Keratinocyte (primary cell): ENCODE results near the gene TAS2R30. TPM values are rescaled to one million over a fixed set of nuclear protein-coding genes. Genes with fewer than 3 reads are reported as not detected.

Source experiments
- DNase-seq: peaks from one replicate; pipeline ENCODE4 v3.0.0-alpha.2; 2011; ENCODE audit warnings: low read depth, missing footprints, low spot score
- FAIRE-seq: peaks from 2 replicates; lab custom pipeline; 2011; peaks lifted over from hg19 to GRCh38; lab: Jason Lieb, UNC
- H2AFZ ChIP-seq: 2 replicates; pipeline ENCODE4 v1.6.0; 2012; ENCODE audit warnings: low read length, control low read depth, inconsistent platforms; ENCODE audit not compliant: control insufficient read depth
- H3K27ac ChIP-seq: 2 replicates; pipeline ENCODE4 v1.5.1; 2011; ENCODE audit warnings: low read length; ENCODE audit not compliant: control insufficient read depth, insufficient read depth
- H3K27me3 ChIP-seq: 3 replicates; pipeline ENCODE4 v1.6.0; 2011; ENCODE audit warnings: low read length; ENCODE audit not compliant: control insufficient read depth, insufficient read depth; ENCODE audit errors: extremely low read depth
- H3K36me3 ChIP-seq, 2 experiments: 2 replicates in 1 of 2; 3 replicates in 1 of 2; pipeline ENCODE4 v1.5.1; 2011; ENCODE audit warnings: low read length in 2 of 2, mild to moderate bottlenecking in 1 of 2; ENCODE audit not compliant: control insufficient read depth in 2 of 2, insufficient read depth in 2 of 2; ENCODE audit errors: extremely low read depth in 1 of 2
- H3K4me1 ChIP-seq: 3 replicates; pipeline ENCODE4 v1.5.1; 2011; ENCODE audit warnings: low read length; ENCODE audit not compliant: control insufficient read depth, insufficient read depth; ENCODE audit errors: extremely low read depth
- H3K4me2 ChIP-seq: 3 replicates; pipeline ENCODE4 v1.6.0; 2011; ENCODE audit warnings: low read depth, low read length; ENCODE audit not compliant: control insufficient read depth, insufficient read depth; ENCODE audit errors: extremely low read depth
- H3K4me3 ChIP-seq, 3 experiments: fragments of 200-600 bp in 1 of 3; sonication (generic) in 1 of 3; 2 replicates in 2 of 3; 3 replicates in 1 of 3; pipeline ENCODE4 v1.5.1; 2011 to 2016; ENCODE audit warnings: low read length in 3 of 3, mild to moderate bottlenecking in 3 of 3, control low read depth in 2 of 3, inconsistent platforms in 1 of 3, low read depth in 1 of 3, mixed read lengths in 1 of 3, mixed run types in 1 of 3, moderate library complexity in 1 of 3; ENCODE audit not compliant: control insufficient read depth in 2 of 3, insufficient read depth in 2 of 3; ENCODE audit errors: extremely low read depth in 1 of 3
- H3K79me2 ChIP-seq: 2 replicates; pipeline ENCODE4 v1.6.0; 2012; ENCODE audit warnings: low read length; ENCODE audit not compliant: control insufficient read depth, insufficient read depth
- H3K9ac ChIP-seq: 3 replicates; pipeline ENCODE4 v1.6.0; 2011; ENCODE audit warnings: low read length; ENCODE audit not compliant: control insufficient read depth, insufficient read depth; ENCODE audit errors: extremely low read depth
- H3K9me1 ChIP-seq: 3 replicates; pipeline ENCODE4 v1.6.0; 2011; ENCODE audit warnings: low read length; ENCODE audit not compliant: control insufficient read depth, insufficient read depth; ENCODE audit errors: extremely low read depth
- H3K9me3 ChIP-seq: 2 replicates; pipeline ENCODE4 v1.5.1; 2012; ENCODE audit warnings: low read depth, low read length; ENCODE audit not compliant: control insufficient read depth
- H4K20me1 ChIP-seq: 3 replicates; pipeline ENCODE4 v1.6.0; 2011; ENCODE audit warnings: low read length; ENCODE audit not compliant: control insufficient read depth, insufficient read depth; ENCODE audit errors: extremely low read depth
- EZH2 ChIP-seq: IDR thresholded peaks from one replicate; pipeline ENCODE4 v1.6.1; 2012; ENCODE audit warnings: inconsistent platforms, mild to moderate bottlenecking, low read length, moderate library complexity
- dilution Hi-C: fragments of 300-500 bp; cut with MboI; formaldehyde crosslinking; loops from one replicate; pipeline ENCODE4 v1.7.0; 2020; ENCODE audit warnings: low sequenced_read_pairs; ENCODE audit not compliant: extremely low pct_ligation_motif_present
- polyA plus RNA-seq, 5 experiments: library from polyadenylated mRNA; depleted of rRNA in 3 of 5; stranded (reverse) in 3 of 5; stranded (forward) in 1 of 5; unstranded in 1 of 5; fragments of >200 nt; gene quantifications; 1 replicate in 1 of 5; 2 replicates in 3 of 5; 3 replicates in 1 of 5; pipeline versions ENCODE4 v1.2.1 to v1.2.3, GENCODE V29; 2011 to 2012; ENCODE audit warnings: missing spikeins in 2 of 5, low read depth in 1 of 5, low replicate concordance in 1 of 5
- TF ChIP-seq, protein P1 (sequence below), 3 experiments: IDR thresholded peaks in 1 of 3; conservative IDR thresholded peaks in 1 of 3; optimal IDR thresholded peaks in 1 of 3; 2 replicates in 2 of 3; 3 replicates in 1 of 3; pipeline versions ENCODE3 to v1.5.1; 2011; ENCODE audit warnings: low read length in 3 of 3, mild to moderate bottlenecking in 3 of 3, moderate library complexity in 2 of 3, control low read depth in 1 of 3, inconsistent platforms in 1 of 3; ENCODE audit not compliant: insufficient read depth in 2 of 3; ENCODE audit errors: extremely low read depth in 1 of 3

TAS2R30 gene
- polyA plus RNA-seq, 1 donor (not counting 4 experiments of a cell fraction or from before 2014, with no cell fraction given): 0.18 TPM

DNA sequence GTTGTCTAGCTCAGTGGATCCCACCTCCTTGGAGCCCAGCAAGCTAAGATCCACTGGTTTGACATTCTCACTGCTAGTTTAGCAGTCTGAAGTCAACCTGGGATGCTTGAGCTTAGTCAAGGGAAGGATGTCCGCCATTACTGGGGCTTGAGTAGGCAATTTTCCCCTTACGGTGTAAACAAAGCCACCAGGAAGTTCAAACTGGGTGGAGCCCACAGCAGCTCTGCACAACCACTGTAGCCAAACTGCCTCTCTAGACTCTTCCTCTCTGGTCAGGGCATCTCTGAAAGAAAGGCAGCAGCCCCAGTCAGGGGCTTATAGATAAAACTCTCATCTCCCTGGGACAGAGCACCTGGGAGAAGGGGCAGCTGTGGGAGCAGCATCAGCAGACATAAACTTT, 25.6 kb downstream of the TAS2R30 start:
- Histone ChIP-seq H3K27ac (no peak overlapping the region), H3K27me3 (no peaks in the 10 kb centered on the region), H4K20me1 (no peaks in the 10 kb centered on the region), H3K4me3 (no peak overlapping the region), H2AFZ (no peak overlapping the region), H3K9me3 (no peaks in the 10 kb centered on the region), H3K4me2 (no peak overlapping the region), H3K36me3 (peaks cover 0 to 4% of the 10 kb centered on the region in 2 experiments), H3K79me2 (peaks cover 40% of the 10 kb centered on the region), H3K4me1 (no peaks in the 10 kb centered on the region), H3K9me1 (no peaks in the 10 kb centered on the region), H3K9ac (no peak overlapping the region)
- FAIRE-seq (no peak), DNase-seq (no peak)
- dilution Hi-C loops: no loop called here
- TF ChIP-seq, protein P1, sequence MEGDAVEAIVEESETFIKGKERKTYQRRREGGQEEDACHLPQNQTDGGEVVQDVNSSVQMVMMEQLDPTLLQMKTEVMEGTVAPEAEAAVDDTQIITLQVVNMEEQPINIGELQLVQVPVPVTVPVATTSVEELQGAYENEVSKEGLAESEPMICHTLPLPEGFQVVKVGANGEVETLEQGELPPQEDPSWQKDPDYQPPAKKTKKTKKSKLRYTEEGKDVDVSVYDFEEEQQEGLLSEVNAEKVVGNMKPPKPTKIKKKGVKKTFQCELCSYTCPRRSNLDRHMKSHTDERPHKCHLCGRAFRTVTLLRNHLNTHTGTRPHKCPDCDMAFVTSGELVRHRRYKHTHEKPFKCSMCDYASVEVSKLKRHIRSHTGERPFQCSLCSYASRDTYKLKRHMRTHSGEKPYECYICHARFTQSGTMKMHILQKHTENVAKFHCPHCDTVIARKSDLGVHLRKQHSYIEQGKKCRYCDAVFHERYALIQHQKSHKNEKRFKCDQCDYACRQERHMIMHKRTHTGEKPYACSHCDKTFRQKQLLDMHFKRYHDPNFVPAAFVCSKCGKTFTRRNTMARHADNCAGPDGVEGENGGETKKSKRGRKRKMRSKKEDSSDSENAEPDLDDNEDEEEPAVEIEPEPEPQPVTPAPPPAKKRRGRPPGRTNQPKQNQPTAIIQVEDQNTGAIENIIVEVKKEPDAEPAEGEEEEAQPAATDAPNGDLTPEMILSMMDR (optimal IDR thresholded peaks at IDR 0.05 in 1 of 3, IDR thresholded peaks at IDR 0.05 in 1 of 3, conservative IDR thresholded peaks at IDR 0.05 in 1 of 3; ENCODE audit: extremely low read depth in 1 of 3, insufficient read depth in 2 of 3, low read length in 3 of 3): no peak
- no peak for TF ChIP-seq EZH2

DNA sequence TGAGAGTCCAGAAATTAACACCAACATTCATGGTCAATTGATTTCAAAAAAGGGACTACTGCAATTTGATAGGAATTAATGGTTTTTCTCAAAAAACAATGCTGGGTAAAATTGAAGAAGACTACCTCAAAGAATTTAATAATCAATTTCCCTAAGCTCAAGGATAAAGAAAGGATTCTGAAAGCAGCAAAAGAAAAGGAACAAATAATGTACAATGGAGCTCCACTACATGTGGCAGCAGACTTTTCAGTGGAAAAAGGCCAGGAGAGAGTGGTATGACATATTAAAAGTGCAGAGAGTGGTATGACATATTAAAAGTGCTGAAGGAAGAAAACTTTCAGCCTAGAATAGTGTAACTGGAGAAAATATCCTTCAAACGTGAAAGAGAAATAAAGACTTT, 26.7 kb downstream of the TAS2R30 start:
- H4K20me1 ChIP-seq: no peaks in the 10 kb centered on the region
- no peaks in the 10 kb centered on the region for H3K9me3 ChIP-seq
- H3K36me3 ChIP-seq: peaks cover 0 to 4% of the 10 kb centered on the region in 2 experiments
- no peak overlapping the region for H3K4me3 ChIP-seq
- dilution Hi-C loops: no loop called here
- H2AFZ ChIP-seq: no peak overlapping the region
- no peaks in the 10 kb centered on the region for H3K4me1 ChIP-seq
- FAIRE-seq (peak; percentile 32), DNase-seq (no peak)
- H3K4me2 ChIP-seq: no peak overlapping the region
- H3K79me2 ChIP-seq: peaks cover 35% of the 10 kb centered on the region
- TF ChIP-seq, protein P1 (optimal IDR thresholded peaks at IDR 0.05 in 1 of 3, IDR thresholded peaks at IDR 0.05 in 1 of 3, conservative IDR thresholded peaks at IDR 0.05 in 1 of 3; ENCODE audit: extremely low read depth in 1 of 3, insufficient read depth in 2 of 3, low read length in 3 of 3): no peak
- TF ChIP-seq EZH2: no peak
- H3K9ac ChIP-seq: no peak overlapping the region
- H3K27ac ChIP-seq: no peak overlapping the region
- H3K9me1 ChIP-seq: no peaks in the 10 kb centered on the region
- no peaks in the 10 kb centered on the region for H3K27me3 ChIP-seq
